GM18858 (cell line): ENCODE results near the gene PADI2.

Experiments
- ATAC-seq: cut with Tn5 transposase; IDR thresholded peaks from one replicate; pipeline ENCODE4 v1.9.1; 2021; ENCODE audit not compliant: unreplicated experiment

PADI2 gene

DNA sequence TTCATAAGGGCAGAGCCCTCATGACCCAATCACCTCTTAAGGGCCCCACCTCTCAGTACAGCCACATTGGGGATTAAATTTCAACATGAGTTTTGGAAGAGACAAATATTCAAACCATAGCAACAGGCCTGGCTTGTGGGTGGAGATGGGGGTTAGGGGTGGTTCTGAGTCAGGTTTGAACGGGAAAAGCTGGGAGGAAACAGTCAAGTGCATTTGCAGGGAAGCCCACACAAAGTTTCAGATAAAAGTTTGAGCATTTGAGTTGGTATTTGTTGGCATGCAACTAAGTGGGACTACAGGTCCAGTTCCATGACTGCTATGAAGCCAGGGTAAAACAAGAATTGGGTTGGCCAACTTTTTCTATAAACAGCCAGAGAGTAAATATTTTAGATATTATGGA is 21.0 kb upstream of the PADI2 start:
- no peak for ATAC-seq

DNA sequence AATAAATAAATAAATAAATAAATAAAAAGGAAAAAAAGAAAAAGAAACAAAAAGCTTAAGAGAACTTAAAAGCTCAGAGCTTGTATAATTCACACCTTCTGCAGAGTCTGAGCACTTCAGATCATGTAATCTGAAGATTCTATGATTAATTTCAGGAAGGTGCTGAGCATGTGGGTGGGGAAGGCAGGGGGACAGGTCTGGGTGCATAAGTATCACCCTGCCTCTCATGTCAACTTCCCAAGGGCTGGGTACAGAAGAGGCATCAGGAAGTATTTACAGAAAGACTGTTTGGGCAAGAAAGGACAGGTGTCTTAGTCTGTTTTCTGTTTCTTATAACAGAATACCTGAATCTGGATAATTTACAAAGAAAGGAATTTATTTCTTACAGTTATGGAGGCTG is 20.4 kb upstream of the PADI2 start:
- ATAC-seq: no peak

DNA sequence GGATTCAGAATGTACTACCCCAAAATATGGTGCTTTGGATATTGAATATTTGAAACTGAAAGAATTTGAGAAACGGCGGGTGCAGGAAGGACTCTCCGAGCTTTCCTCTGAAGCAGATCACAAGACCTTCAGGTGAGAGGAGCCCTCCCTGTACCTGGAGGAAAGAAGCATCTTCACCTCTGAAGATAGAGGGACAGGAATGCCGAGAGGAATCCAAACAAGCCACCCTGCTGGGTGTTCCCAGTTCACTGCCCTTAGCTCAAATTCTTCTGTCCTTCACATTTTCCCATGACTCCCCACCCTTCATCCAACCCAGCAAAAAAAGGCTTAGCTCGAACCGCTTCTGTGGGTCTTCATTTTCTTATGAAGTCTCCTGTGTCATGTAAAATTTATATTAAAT is 18.2 kb upstream of the PADI2 start:
- ATAC-seq: no peak

DNA sequence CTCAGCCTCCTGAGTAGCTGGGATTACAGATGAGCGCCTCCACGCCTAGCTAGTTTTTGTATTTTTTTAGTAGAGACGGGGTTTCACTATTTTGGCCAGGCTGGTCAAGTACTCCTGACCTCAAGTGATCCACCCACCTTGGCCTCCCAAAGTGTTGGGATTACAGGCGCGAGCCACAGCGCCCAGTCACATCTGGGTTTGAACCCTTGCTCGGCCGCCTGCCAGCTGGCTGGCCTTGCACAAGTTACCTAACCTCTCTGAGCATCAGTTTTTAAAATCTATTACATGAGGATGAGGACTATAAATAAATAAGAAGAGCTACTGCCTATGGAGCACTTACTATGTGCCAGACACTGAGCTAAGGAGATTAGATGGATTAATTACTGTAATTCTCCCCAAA is 17.7 kb upstream of the PADI2 start:
- no peak for ATAC-seq

DNA sequence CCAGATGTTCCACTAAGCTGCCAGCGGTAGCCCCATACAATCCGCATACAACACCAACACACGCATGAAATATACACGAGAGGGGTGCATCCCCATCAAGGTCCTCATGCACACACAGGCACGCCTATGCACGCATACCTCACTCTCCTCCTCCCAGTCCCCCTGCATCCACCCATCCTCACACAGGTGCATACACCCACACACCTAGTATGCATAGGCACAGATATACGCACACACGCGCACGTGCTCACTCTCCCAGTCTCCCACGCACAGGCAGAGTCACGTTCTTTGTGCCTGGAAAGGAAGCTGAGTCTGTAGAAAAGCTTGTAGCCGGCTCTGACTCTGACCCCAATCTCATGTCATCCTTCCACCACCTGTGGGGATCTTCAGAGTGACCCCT is 16.9 kb upstream of the PADI2 start:
- ATAC-seq: no peak

DNA sequence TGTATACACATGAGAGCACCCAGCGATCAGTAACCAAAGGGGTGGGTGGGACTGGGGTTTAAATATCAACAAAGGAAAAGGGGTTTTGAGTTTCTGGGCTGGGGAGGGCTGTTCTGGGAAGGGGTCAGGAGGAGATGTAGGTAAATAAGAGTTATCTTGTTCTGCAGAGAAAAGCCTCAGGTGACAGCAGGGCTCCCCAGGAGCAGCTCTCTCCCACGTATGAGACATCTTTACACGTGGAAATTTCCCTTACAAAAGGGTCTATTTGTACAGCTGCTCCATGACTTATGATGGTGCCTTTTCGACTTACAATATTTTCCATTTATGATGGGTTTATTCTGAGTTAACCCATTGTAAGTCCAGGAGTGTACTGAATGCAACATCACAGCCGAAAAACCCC is 16.3 kb upstream of the PADI2 start:
- ATAC-seq: no peak

DNA sequence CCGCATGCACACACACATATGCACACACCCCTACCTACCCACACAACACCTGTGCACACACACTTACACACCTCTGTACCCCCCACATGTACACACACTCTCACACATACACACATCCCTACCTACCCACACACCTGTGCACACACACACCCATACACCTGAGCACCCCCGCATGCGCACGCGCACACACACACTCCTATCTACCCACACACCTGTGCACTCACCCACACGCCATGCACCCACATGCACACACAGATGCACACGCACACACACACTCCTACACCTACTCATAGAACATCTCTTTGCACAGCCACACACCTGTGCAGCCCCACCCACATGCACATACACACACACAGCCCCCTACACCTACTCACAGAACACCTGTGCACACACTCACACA is 15.5 kb upstream of the PADI2 start:
- no peak for ATAC-seq

DNA sequence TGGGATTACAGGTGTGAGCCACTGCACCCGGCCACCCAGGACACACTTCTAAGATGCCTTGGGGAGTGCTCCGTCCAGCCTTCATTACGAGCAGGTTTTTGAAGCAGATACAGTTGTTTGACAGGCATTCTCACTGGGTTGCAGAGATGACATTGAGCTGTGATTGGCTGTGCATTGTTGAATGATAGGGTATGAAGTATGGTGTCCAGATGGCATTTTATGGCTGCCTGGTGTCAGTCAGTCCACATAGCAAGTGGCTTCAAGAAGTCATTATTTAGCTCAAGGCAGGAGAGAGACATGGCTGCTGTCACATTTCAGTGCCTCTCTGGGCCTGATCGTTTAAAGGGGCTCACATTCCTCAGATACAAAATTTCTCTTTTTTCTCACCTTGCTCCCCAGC is 14.8 kb upstream of the PADI2 start:
- ATAC-seq: no peak

DNA sequence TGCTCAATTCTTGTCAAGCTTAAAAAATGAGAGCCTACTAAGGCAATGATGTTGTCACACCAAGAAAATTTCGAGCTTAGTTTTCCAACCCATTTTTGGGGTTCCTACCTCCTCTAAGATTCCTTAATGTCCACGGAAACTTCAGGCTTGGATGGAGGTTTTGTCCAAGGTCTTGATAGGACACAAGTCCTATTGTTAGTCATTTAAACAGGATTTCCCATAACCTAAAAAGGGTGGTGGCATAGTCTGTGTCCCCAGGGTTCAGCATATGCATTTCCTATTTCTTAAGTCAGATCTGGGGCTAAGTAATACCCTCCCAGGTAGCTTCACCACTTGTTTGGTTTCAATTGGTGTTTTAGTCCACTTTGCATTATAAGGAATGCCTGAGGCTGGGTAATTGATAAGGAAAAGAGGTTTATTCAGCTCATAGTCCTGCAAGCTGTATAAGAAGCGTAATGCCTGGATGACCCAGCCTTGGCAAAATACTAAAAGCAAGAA is 10.9 kb upstream of the PADI2 start:
- no peak for ATAC-seq

DNA sequence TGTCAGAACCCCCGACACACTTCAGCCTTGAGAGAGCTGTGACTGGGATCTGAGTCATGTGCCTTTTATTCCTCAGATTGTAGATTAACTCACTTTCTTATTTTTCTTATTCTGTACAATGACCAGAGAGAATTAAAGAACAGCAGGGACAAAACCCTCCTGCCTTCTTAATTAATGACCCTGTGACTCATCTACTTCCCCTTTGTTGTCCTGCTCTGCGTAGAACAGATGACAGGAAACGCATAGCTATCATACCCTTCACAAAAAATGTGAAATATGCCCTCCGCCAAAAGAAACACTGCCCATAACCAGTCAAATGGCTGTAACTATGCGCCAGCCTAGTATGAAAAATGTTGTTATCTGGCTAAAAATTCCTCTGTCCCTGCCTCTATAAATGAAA is 9.1 kb upstream of the PADI2 start:
- ATAC-seq: no peak

DNA sequence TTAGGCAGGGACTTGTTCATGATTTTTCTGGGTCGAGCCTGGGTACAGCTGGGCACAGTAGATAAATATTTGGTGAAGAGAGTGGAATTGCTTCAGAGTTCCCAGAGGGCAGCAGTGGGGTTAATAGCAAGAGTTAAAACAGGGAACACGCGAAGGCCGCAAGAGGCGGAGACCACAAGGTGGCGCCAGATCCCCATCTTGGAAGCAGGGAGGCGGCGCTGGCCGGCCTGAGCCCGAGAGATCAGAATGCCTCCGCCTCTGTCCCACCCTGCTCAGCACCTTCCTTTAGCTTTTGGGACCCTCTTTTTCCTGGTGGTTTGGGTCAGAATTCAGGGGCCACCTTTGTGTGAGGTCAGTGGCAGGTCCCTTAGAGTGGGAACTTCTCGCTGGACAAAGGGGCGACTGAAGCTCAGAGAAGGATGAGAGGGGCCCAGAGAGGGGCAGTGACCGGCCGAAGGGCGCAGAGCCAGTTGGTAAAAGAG is 6.5 kb upstream of the PADI2 start:
- no peak for ATAC-seq

DNA sequence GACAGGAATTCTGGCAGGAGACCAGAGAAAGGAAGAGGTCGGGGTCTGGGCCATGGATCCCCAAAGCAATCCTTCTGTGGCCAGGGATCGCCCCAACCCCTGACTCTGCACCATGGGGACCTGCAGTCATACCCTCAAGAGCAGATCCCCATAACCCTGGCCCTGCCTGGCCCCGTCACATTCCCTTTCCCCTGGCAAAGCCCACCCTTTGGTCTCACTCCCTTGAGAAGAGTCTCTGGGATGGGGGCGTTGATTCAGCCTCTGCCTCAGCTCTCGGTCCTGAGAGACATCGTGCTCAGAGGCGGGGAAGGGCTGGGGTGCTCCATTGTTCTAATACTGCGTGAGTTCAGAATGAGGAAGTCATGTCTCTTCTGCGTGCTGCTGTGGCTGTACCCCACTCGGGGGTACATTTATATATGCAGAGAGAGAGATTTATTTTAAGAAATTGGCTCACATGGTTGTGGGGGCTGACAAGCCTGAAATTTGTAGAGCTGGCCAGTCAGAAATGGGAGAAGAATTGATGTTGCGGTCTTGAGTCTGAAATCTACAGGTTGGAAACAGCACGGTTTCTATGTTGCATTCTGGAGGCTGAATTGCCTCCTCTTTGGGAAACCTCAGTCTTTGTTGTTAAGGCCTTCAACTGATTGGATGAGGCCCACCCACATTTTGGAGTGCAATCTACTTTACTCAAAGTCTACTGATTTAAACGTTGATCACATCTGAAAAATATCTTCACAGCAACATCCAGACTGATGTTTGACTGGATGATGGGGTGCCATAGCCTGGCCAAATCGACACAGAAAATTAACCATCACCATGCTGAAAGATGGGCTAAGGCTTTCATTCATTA is 4.2 kb upstream of the PADI2 start:
- no peak for ATAC-seq

DNA sequence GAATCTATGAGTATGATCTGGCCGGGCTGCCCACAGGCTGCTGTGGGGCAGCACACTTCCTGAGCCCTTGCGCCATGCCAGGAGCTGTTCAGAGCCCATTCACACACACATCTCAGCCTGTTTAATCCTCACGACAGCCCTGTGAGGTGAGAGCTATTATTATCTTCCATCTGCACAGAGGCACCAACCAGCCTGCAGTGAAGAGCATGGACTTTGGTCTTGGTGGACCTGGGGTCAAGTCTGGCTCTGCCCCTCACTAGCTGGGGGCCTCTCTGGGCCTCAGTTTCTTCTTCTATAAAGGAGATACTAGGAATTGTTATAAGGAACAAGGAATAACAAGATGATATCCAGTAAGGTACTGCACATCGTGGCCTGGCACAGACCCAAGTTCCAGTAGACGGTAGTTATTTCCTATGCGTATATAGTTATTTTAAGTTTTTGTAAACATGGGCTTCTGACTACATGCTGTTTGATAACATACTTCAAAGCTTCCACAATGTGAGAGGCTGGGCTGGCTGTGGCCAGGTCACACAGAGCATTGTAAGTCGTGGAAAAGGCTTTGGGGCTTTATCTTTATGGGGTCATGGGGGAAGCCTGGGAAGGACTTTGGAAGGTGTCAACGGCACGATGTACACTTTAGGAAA is 3.4 kb upstream of the PADI2 start:
- ATAC-seq: no peak

DNA sequence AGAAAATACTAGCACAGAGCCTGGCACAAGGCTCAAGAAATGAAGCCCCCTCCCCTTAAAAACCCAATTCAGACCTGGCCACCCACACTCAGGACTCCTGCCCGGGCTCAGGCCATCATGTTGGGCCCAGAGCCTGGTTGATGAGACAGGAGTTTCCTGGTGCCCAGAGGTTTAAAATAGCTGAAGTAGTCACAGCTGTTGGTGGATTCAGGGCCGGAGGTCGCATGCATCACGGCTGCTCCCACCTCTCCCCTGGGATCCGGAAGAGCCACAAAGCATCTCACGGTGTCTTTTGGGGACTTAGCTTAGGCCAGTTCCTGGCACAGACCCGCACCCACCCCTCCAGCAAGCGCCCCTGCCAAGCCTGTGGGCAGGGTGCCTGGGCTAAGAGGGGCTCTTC is 2.6 kb upstream of the PADI2 start:
- no peak for ATAC-seq

DNA sequence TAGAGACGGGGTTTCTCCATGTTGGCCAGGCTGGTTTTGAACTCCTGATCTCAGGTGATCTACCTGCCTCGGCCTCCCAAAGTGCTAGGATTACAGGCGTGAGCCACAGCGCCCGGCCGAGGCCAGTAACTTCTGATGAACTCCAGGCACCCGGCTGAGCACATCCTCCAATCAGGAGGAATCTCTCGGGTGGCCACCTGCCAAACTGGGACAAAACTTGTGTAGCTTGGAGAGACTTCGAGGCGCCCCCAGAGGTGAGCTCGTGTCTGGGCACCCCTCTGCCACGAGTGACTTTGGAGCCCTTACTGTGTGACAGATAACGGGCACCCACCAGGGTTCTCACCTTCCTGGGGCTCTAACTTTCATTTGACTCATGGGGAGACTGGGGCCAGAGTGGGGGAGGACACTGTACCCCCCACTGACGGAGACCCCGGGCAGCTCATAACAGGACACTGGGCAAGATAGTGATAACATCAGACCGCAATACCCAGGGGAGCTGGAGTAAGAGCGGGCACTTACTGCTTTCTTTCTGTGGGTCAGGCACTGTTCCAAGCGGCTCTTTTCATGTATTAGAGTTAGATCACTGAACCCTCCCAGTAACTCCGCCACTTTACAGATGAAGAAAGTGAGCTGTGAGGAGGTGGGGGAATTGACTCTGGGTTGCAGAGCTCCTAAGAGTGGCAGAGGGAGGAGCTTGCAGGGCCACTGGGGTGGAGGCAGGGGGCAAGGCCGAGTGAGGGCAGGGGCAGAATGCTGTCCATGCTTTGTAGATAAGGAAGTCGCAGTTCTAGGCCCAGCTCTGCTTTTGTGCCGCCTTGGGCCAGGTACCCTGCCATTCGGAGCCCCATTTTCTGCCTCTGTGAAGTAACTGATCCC is 1.9 kb upstream of the PADI2 start:
- ATAC-seq: no peak

DNA sequence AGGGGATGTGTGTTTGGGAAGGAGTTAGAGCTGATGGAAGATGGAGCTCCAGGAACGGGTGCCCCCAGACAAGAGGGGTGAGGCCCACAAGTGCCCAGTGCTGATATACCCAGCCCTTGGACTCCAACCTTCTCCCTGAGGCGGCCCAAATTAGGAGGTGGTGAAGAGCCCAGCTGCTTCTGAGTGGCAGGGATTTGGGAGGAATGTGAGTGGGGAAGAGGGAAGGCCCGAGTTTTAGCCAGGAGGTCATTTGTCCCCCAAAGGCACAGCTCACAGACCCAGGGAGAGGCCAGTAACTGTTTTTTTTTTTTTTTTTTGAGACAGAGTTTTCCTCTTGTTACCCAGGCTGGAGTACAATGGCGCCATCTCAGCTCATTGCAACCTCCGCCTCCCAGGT is 1.2 kb upstream of the PADI2 start:
- ATAC-seq: no peak

DNA sequence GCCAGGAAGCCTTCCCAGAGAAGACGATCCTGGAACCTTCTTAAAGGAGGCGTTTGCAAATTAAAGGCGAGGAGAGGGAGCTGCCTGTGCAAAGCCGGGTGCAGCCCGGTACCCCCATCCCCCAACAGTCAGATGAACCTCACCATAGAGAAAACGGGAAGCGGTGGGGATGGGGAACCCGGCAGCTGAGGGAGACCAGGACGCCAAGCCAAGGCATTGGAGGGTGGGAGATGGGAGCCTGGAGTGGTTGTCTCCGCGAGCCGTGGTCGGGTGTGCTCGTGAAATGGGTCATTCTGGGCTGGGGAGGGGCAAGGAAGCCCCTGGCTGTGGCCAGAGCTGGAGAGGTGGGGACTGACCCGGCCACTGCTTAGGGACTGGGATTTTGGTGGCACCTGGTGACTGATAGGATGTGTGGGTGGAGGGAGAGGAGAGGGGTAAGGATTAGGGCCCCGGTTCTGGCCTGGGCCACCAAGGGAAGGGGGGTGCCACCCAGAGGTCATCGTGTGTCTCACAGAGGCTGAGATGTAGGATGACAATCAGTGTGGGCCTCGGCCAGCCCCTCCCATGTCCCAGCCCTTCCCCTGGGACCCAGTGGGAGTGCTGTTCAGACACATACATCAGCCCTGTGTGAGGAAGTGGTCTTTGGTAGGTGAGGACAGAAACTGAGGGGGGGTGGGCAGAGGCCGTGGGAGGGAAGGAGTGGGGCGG is 676 bp upstream of the PADI2 start:
- ATAC-seq: no peak

DNA sequence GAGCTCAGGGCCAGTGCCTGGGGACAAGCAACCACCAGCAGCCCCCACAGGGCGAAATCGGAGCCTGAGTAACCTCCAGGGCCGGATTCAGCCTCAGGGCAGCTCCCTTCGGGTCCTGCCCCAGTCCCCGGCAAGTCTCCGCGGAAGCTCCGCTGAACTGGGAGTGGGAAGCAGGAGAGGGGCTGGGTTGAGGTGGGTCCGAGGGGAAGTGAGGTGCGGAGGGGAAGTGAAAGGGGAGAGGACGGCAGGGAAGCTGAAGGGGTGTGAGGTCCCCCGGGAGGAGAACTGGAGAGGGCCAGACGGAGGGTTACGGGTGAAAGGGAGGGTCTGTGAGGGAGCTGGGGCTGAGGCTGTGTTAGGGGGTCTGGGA is 560 bp downstream of the PADI2 start:
- ATAC-seq: no peak

DNA sequence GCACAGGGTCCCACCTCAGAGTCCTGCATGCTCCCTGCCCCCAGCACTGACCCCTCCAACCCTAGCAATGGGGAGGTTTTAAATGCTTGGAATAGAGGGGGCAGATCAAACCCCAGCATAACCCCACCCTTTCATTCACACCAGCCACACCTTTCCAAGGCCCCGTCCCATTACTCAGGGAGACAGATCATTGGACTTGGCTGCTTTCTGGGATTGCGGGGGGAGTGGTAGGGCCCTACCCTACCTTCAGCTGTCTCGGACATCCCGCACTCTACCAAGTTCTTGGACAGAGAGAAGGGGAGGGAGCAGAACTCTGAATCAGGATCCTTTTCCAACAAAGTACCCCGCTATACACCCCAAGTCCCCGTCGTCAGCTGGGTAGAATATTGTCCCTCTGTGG is 983 bp downstream of the PADI2 start:
- ATAC-seq: no peak

DNA sequence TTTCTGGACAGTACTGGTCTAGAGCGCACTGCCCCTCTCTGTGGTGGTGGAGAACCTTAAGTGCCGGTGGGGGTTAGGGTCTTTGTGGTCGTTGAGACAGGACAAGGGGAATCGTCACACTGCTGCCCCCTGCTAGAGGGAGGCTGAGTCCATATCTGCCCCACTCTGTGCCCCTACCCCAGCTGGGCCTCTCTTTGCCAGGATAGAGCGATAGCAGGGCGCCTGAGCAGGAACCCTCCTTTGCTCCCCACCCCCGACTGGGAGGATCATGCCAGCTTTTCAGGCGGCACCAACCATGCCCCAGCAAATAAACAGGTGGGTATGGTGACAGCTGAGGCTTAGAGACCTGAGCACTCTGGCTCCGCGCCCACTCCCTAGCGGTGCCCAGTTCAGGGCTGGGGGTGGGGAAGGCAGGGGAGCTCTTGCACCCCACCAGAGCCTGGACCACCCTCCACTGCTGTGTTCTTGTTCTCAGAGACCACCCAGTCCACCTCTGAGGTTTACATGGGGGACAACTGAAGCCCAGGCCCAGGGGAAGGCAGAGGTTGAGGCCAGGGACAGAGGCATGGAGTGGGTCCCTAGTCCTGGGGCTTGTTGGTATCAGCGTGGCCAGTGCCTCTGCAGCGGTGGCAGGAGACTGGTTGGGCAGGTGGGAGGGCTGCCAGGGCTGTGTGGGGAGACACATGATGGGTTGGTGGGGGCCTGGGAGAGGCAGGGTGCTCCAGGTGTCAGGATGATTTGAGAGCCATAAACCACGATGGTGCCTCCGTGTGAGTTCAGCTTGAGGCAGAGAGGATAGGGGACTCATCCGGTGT is 1.6 kb downstream of the PADI2 start:
- no peak for ATAC-seq
